Glomerular endothelial cell (primary cell): Measurements from ENCODE around the gene NOC3L. TPM values are rescaled to one million over a fixed set of nuclear protein-coding genes. Genes with fewer than 3 reads are reported as not detected.
A peak's percentile ranks its signal among the peaks of the same experiment; 100 is the strongest.
"Not testable (repeated sequence)": the region's sequence is repeated elsewhere in the genome, so short reads cannot be mapped to it uniquely, and the experiment has no call there.

ENCODE experiments used
- DNase-seq: peaks from one replicate; pipeline ENCODE4 v3.0.0-alpha.2; 2011; ENCODE audit warnings: low read depth, low spot score; ENCODE audit errors: extremely low read depth
- total RNA-seq: library from RNA; depleted of rRNA; stranded (reverse); fragments of >200 nt; gene quantifications from 2 replicates; pipeline ENCODE4 v1.2.3, GENCODE V29; 2015

NOC3L gene
- total RNA-seq, result 11.0 and 14.9 TPM in 2 replicates

GRCh38 chr10:94362360-94363250 is at the start of gene NOC3L:
Gene NOC3L, minus strand, starts transcription at chr10:94362939. Its CDS starts 101 bp downstream, at chr10:94362838.
- DNase-seq, result peak; percentile 54

GRCh38 chr10:94412449-94412848 is 49.7 kb upstream of the NOC3L start:
- DNase-seq, result no peak

GRCh38 chr10:94411304-94411703 is 48.6 kb upstream of the NOC3L start:
- no peak for DNase-seq

GRCh38 chr10:94409021-94409657 is 46.4 kb upstream of the NOC3L start:
- no peak for DNase-seq

GRCh38 chr10:94407668-94408067 is 44.9 kb upstream of the NOC3L start:
- no peak for DNase-seq

- DNase-seq, result no peak
These were observed 42.7 kb upstream of the NOC3L start for GRCh38 chr10:94405406-94405805.

- DNase-seq, result peak; percentile 37
These were observed 40.9 kb upstream of the NOC3L start for GRCh38 chr10:94403380-94404213.

- DNase-seq, result no peak
These were observed 40.2 kb upstream of the NOC3L start for GRCh38 chr10:94402843-94403379.

GRCh38 chr10:94402204-94402842 is 39.6 kb upstream of the NOC3L start, which contains the start of gene TBC1D12:
Gene TBC1D12, plus strand, starts transcription at chr10:94402541. Its CDS starts 73 bp downstream, at chr10:94402614.
- DNase-seq, result peak; percentile 86

- DNase-seq, result no peak
These were observed 36.0 kb upstream of the NOC3L start for GRCh38 chr10:94398762-94399161.

- DNase-seq, result no peak
These were observed 35.0 kb upstream of the NOC3L start for GRCh38 chr10:94397549-94398370.

- not testable (repeated sequence) for DNase-seq
These were observed 29.4 kb upstream of the NOC3L start for GRCh38 chr10:94392117-94392516.

GRCh38 chr10:94385733-94386132 is 23.0 kb upstream of the NOC3L start:
- not testable (repeated sequence) for DNase-seq

- DNase-seq, result no peak
These were observed 20.8 kb upstream of the NOC3L start for GRCh38 chr10:94383530-94383929.

- DNase-seq, result no peak
These were observed 14.1 kb upstream of the NOC3L start for GRCh38 chr10:94376865-94377264.

GRCh38 chr10:94375374-94375773 is 12.6 kb upstream of the NOC3L start:
- DNase-seq, result no peak

GRCh38 chr10:94370501-94370900 is 7.8 kb upstream of the NOC3L start:
- DNase-seq, result no peak

- no peak for DNase-seq
These were observed 3.6 kb upstream of the NOC3L start for GRCh38 chr10:94366382-94366781.

- DNase-seq, result no peak
These were observed 1.7 kb upstream of the NOC3L start for GRCh38 chr10:94364482-94364881.

GRCh38 chr10:94363251-94363565 is 469 bp upstream of the NOC3L start:
- no peak for DNase-seq
